ENCODE results near the gene RFLNA.

DNA sequence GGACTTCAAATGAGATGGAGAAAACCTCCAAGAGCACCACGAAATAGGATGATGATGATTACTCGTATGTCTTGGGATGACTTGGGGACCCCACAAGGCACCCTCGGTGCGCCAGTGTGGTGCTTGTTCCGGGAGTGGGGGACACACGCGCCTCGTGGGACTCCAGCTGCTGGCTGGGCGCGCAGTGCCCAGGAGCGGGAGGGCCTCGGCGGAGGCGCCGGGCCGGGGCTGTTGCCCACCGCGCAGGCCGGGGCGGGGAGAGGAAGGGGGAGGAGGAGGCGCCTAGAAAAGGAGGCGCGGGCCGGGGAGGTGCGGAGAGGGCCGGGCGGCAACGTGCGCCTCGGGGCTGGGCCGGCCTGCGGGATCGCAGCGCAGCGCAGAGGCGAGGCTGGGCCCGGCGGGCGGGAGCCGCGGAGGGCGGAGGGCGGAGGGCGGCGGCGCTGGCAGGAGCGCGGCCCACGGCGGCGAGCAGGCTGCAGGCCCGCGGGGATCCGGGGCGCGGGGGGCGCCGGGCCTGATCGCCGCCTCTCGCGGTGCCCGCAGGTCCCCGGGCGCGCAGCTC, at the start of gene RFLNA:
- TF ChIP-seq, protein P1, sequence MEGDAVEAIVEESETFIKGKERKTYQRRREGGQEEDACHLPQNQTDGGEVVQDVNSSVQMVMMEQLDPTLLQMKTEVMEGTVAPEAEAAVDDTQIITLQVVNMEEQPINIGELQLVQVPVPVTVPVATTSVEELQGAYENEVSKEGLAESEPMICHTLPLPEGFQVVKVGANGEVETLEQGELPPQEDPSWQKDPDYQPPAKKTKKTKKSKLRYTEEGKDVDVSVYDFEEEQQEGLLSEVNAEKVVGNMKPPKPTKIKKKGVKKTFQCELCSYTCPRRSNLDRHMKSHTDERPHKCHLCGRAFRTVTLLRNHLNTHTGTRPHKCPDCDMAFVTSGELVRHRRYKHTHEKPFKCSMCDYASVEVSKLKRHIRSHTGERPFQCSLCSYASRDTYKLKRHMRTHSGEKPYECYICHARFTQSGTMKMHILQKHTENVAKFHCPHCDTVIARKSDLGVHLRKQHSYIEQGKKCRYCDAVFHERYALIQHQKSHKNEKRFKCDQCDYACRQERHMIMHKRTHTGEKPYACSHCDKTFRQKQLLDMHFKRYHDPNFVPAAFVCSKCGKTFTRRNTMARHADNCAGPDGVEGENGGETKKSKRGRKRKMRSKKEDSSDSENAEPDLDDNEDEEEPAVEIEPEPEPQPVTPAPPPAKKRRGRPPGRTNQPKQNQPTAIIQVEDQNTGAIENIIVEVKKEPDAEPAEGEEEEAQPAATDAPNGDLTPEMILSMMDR (IDR thresholded peaks at IDR 0.05) = no peak
- no peak for TF ChIP-seq POLR2A (IDR thresholded peaks at IDR 0.05)

All from uterus (tissue), 2 donors.